GM12892 (cell line): ENCODE data around the gene GPR132.
A peak's percentile ranks its signal among the peaks of the same experiment; 100 is the strongest.

Experiments
- DNase-seq: peaks from one replicate; pipeline ENCODE4 v3.0.0; 2011; ENCODE audit not compliant: insufficient read length
- FAIRE-seq: peaks from 2 replicates; lab custom pipeline; 2011; peaks lifted over from hg19 to GRCh38; lab: Jason Lieb, UNC
- POLR2A ChIP-seq: IDR thresholded peaks from 2 replicates; pipeline ENCODE4 v1.6.1; 2011; ENCODE audit warnings: low read depth, low read length, control low read depth
- POLR2AphosphoS5 ChIP-seq: IDR thresholded peaks from 2 replicates; pipeline ENCODE4 v1.6.1; 2011; ENCODE audit warnings: low read depth, low read length, control low read depth
- TAF1 ChIP-seq: IDR thresholded peaks from 2 replicates; pipeline ENCODE4 v1.6.1; 2011; ENCODE audit warnings: low read depth, mild to moderate bottlenecking, control low read depth, low read length, borderline replicate concordance

Gene GPR132

GRCh38 chr14:105015905-105016304 lies 49.3 kb downstream of the GPR132 start:
- no peak for TF ChIP-seq TAF1
- TF ChIP-seq POLR2A: no peak
- TF ChIP-seq POLR2AphosphoS5: no peak
- no peak for DNase-seq
- no peak for FAIRE-seq

- peak; percentile 14 for FAIRE-seq
- no peak for TF ChIP-seq POLR2A
- TF ChIP-seq TAF1: no peak
- TF ChIP-seq POLR2AphosphoS5: no peak
- no peak for DNase-seq
Observed at GRCh38 chr14:105015242-105015641, 50.0 kb downstream of the GPR132 start.

- no peak for FAIRE-seq
- no peak for TF ChIP-seq TAF1
- no peak for TF ChIP-seq POLR2AphosphoS5
- no peak for TF ChIP-seq POLR2A
- no peak for DNase-seq
Observed at GRCh38 chr14:105014631-105015030, 50.6 kb downstream of the GPR132 start.

GRCh38 chr14:105014032-105014431 lies 51.2 kb downstream of the GPR132 start:
- FAIRE-seq (no peak), DNase-seq (no peak)
- TF ChIP-seq TAF1 (no peak), POLR2A (no peak), POLR2AphosphoS5 (no peak)

- TF ChIP-seq TAF1 (no peak), POLR2AphosphoS5 (no peak), POLR2A (no peak)
- DNase-seq (no peak), FAIRE-seq (no peak)
Observed at GRCh38 chr14:105013150-105013785, 52.0 kb downstream of the GPR132 start.

GRCh38 chr14:105012171-105012985 lies 52.9 kb downstream of the GPR132 start:
- no peak for FAIRE-seq
- no peak for DNase-seq
- TF ChIP-seq TAF1 (no peak), POLR2AphosphoS5 (no peak), POLR2A (no peak)

GRCh38 chr14:105011312-105011990 lies 53.8 kb downstream of the GPR132 start:
- DNase-seq (no peak), FAIRE-seq (no peak)
- TF ChIP-seq POLR2AphosphoS5: no peak
- TF ChIP-seq TAF1: no peak
- no peak for TF ChIP-seq POLR2A

GRCh38 chr14:105010891-105011291 lies 54.3 kb downstream of the GPR132 start:
- FAIRE-seq (no peak), DNase-seq (no peak)
- TF ChIP-seq POLR2AphosphoS5 (no peak), POLR2A (no peak), TAF1 (no peak)

GRCh38 chr14:105010106-105010505 lies 55.1 kb downstream of the GPR132 start:
- no peak for TF ChIP-seq POLR2AphosphoS5
- no peak for TF ChIP-seq TAF1
- no peak for TF ChIP-seq POLR2A
- FAIRE-seq: no peak
- DNase-seq: no peak

- peak; percentile 89 for TF ChIP-seq POLR2AphosphoS5
- no peak for TF ChIP-seq POLR2A
- no peak for TF ChIP-seq TAF1
- DNase-seq (no peak), FAIRE-seq (no peak)
Observed at GRCh38 chr14:105007593-105008264, 57.5 kb downstream of the GPR132 start.

- TF ChIP-seq POLR2AphosphoS5: no peak
- no peak for TF ChIP-seq POLR2A
- no peak for TF ChIP-seq TAF1
- DNase-seq (no peak), FAIRE-seq (no peak)
Observed at GRCh38 chr14:105006831-105007592, 58.2 kb downstream of the GPR132 start.
